Measurements from ENCODE around the gene UGT1A10.

DNA sequence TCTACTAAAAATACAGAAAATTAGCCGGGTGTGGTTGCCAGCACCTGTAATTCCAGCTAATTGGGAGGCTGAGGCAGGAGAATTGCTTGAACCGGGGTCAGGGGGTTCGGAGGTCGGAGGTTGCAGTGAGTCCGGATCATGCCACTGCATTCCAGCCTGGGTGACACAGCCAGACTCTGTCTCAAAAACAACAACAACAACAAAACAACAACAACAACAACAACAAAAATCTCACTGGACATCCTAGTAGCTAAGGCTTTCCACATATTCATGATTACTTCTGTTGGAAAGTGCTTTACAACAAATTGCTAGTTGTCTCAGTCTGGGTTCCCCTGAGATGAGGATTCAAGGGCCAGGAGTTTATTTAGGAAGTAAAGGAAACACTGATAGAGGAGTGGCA is 137.6 kb downstream of the UGT1A10 start:
- TF ChIP-seq, protein P1, sequence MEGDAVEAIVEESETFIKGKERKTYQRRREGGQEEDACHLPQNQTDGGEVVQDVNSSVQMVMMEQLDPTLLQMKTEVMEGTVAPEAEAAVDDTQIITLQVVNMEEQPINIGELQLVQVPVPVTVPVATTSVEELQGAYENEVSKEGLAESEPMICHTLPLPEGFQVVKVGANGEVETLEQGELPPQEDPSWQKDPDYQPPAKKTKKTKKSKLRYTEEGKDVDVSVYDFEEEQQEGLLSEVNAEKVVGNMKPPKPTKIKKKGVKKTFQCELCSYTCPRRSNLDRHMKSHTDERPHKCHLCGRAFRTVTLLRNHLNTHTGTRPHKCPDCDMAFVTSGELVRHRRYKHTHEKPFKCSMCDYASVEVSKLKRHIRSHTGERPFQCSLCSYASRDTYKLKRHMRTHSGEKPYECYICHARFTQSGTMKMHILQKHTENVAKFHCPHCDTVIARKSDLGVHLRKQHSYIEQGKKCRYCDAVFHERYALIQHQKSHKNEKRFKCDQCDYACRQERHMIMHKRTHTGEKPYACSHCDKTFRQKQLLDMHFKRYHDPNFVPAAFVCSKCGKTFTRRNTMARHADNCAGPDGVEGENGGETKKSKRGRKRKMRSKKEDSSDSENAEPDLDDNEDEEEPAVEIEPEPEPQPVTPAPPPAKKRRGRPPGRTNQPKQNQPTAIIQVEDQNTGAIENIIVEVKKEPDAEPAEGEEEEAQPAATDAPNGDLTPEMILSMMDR (IDR thresholded peaks at IDR 0.05; ENCODE audit: borderline replicate concordance, extremely low read depth, low read length, poor library complexity, severe bottlenecking) = no peak
- TF ChIP-seq EZH2 (IDR thresholded peaks at IDR 0.05; ENCODE audit: borderline replicate concordance, low read depth, low read length, severe bottlenecking) = no peak
